SK-N-SH (cell line): ENCODE data around the gene TTC27.

Source experiments
- ELF1 ChIP-seq: IDR thresholded peaks from 2 replicates; pipeline ENCODE4 v1.4.0; 2012
- TCF12 ChIP-seq: IDR thresholded peaks from 2 replicates; pipeline ENCODE4 v1.4.0; 2012
- TF ChIP-seq, protein P1 (sequence below): IDR thresholded peaks from 2 replicates; pipeline ENCODE4 v1.4.0; 2012; ENCODE audit warnings: low read depth
- TF ChIP-seq, protein P2 (sequence below): fragments of 200-600 bp; sonication (generic); IDR thresholded peaks from 2 replicates; pipeline ENCODE4 v1.6.1; 2017; ENCODE audit warnings: antibody characterized with exemption, mild to moderate bottlenecking, moderate library complexity

DNA sequence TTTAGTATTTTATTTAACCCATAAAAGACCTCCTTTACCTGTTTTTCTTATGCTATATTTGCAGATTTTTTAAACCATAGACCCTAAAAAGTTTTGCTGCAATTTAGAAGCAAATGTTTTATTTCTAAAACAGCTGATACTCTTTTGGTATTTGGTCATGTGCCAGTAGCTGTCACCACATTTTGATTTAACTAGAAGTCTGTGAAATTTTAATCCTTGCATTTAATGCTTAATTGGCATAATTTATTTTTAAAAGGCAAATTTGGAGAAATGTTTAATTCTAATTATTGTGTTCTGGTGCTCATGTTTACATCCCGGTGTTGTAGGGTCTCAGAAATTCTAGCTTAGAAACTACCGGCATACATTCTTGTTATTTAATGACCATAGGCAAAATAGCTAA lies 111.8 kb downstream of the TTC27 start:
- TF ChIP-seq ELF1: no peak
- TF ChIP-seq, protein P1, sequence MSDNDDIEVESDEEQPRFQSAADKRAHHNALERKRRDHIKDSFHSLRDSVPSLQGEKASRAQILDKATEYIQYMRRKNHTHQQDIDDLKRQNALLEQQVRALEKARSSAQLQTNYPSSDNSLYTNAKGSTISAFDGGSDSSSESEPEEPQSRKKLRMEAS: no peak
- TF ChIP-seq TCF12: no peak
- TF ChIP-seq, protein P2, sequence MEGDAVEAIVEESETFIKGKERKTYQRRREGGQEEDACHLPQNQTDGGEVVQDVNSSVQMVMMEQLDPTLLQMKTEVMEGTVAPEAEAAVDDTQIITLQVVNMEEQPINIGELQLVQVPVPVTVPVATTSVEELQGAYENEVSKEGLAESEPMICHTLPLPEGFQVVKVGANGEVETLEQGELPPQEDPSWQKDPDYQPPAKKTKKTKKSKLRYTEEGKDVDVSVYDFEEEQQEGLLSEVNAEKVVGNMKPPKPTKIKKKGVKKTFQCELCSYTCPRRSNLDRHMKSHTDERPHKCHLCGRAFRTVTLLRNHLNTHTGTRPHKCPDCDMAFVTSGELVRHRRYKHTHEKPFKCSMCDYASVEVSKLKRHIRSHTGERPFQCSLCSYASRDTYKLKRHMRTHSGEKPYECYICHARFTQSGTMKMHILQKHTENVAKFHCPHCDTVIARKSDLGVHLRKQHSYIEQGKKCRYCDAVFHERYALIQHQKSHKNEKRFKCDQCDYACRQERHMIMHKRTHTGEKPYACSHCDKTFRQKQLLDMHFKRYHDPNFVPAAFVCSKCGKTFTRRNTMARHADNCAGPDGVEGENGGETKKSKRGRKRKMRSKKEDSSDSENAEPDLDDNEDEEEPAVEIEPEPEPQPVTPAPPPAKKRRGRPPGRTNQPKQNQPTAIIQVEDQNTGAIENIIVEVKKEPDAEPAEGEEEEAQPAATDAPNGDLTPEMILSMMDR: no peak
